Esophagus squamous epithelium (tissue), 5 donors: Measurements from ENCODE around the gene CHD2. TPM values are rescaled to one million over a fixed set of nuclear protein-coding genes. Genes with fewer than 3 reads are reported as not detected.

ENCODE experiments used
- DNase-seq: peaks from one replicate; lab custom pipeline; 2025; lab: John Stamatoyannopoulos, UW
- H3K27ac ChIP-seq, 4 donors: fragments of 200-600 bp; sonication (generic); one replicate each; pipeline ENCODE4 v1.5.1; 2016 to 2019; ENCODE audit warnings: mild to moderate bottlenecking in 1 of 4
- H3K27me3 ChIP-seq, 4 donors: fragments of 200-600 bp; sonication (generic); 1 replicate in 3 of 4; 2 replicates in 1 of 4; pipeline versions ENCODE4 v1.5.1 to v1.6.0; 2017 to 2021; ENCODE audit warnings: antibody characterized with exemption in 1 of 4
- H3K36me3 ChIP-seq, 3 donors: fragments of 200-600 bp; sonication (generic); one replicate each; pipeline ENCODE4 v1.5.1; 2016 to 2019
- H3K4me1 ChIP-seq, 3 donors: fragments of 200-600 bp; sonication (generic); one replicate each; pipeline ENCODE4 v1.5.1; 2017 to 2019
- H3K4me3 ChIP-seq, 4 donors: fragments of 200-600 bp; sonication (generic); 1 replicate in 3 of 4; 2 replicates in 1 of 4; pipeline ENCODE4 v1.5.1; 2016 to 2019; ENCODE audit warnings: mild to moderate bottlenecking in 2 of 4, moderate library complexity in 1 of 4
- H3K9me3 ChIP-seq, 3 donors: fragments of 200-600 bp; sonication (generic); one replicate each; pipeline ENCODE4 v1.5.1; 2016 to 2019
- CTCF ChIP-seq, 6 experiments: fragments of 450-650 bp in 4 of 6; fragments of 200-600 bp in 2 of 6; sonication (generic) in 2 of 6; IDR thresholded peaks; one replicate each; pipeline ENCODE4 v1.5.1; 2016 to 2019; ENCODE audit warnings: antibody characterized with exemption in 6 of 6, mild to moderate bottlenecking in 4 of 6, moderate library complexity in 4 of 6
- POLR2A ChIP-seq, 4 donors: fragments of 450-650 bp; IDR thresholded peaks; one replicate each; pipeline ENCODE4 v1.6.1; 2017; ENCODE audit warnings: antibody characterized with exemption in 4 of 4, mild to moderate bottlenecking in 4 of 4, moderate library complexity in 3 of 4
- WGBS, 2 donors: methylation state at CpG; one replicate each; pipeline ENCODE4 v1.1.5; 2018; 5-methylcytosine and 5-hydroxymethylcytosine counted together
- intact Hi-C: fragments of 100-400 bp; cut with DNase I; formaldehyde crosslinking; loops from one replicate; pipeline ENCODE4 v1.15.0; 2022
- total RNA-seq, 4 donors: library from RNA; depleted of rRNA; stranded (reverse); fragments of >200 nt; gene quantifications; one replicate each; pipeline ENCODE4 v1.1.0, GENCODE V29; 2016
- donor health status: DM: yes; HTN: yes; CAD: no.

CHD2 gene
- total RNA-seq, 4 donors from 2014 or later: 36.1 to 132 (median 74.8) TPM

GRCh38 chr15:92944946-92945521, 44.9 kb downstream of the CHD2 start:
- no peaks in the 10 kb centered on the region for H3K4me1 ChIP-seq
- DNase-seq: no peak
- intact Hi-C loops: no loop called here
- WGBS, 2 donors: 80 to 88% methylated on average over 8 of the region's 8 CpGs
- H3K4me3 ChIP-seq: no peak overlapping the region
- no peak for TF ChIP-seq CTCF (IDR thresholded peaks at IDR 0.05)
- TF ChIP-seq POLR2A (IDR thresholded peaks at IDR 0.05): no peak
- H3K36me3 ChIP-seq: peaks cover 51 to 98% (median 67%) of the 10 kb centered on the region in 3 donors
- peaks cover 0 to 29% (median 19%) of the 10 kb centered on the region in 3 donors for H3K9me3 ChIP-seq
- H3K27ac ChIP-seq: no peak overlapping the region
- no peaks in the 10 kb centered on the region for H3K27me3 ChIP-seq

- intact Hi-C loops: no loop called here
- Histone ChIP-seq H3K4me1 (no peaks in the 10 kb centered on the region), H3K27me3 (no peaks in the 10 kb centered on the region), H3K9me3 (peaks cover 0 to 35% (median 25%) of the 10 kb centered on the region in 3 donors), H3K27ac (no peak overlapping the region), H3K4me3 (no peak overlapping the region), H3K36me3 (peaks cover 55 to 100% (median 77%) of the 10 kb centered on the region in 3 donors)
- DNase-seq: no peak
- WGBS, 2 donors: 96% methylated on average over 5 of the region's 5 CpGs
- TF ChIP-seq POLR2A (IDR thresholded peaks at IDR 0.05) (no peak), CTCF (IDR thresholded peaks at IDR 0.05) (no peak)
These were observed 47.1 kb downstream of the CHD2 start for GRCh38 chr15:92947071-92947730.

GRCh38 chr15:92949604-92950249, 49.6 kb downstream of the CHD2 start:
- Histone ChIP-seq H3K27me3 (no peaks in the 10 kb centered on the region), H3K27ac (no peak overlapping the region), H3K4me1 (no peaks in the 10 kb centered on the region), H3K36me3 (peaks cover 65 to 100% (median 75%) of the 10 kb centered on the region in 3 donors), H3K9me3 (peaks cover 0 to 35% (median 25%) of the 10 kb centered on the region in 3 donors), H3K4me3 (peak overlapping the region in 1 of 4 donors; percentile 6)
- WGBS, 2 donors: 90 to 96% methylated on average over 10 of the region's 10 CpGs
- no peak for TF ChIP-seq POLR2A (IDR thresholded peaks at IDR 0.05)
- TF ChIP-seq CTCF (IDR thresholded peaks at IDR 0.05): no peak
- no peak for DNase-seq
- intact Hi-C loops: no loop called here

- H3K9me3 ChIP-seq: peaks cover 0 to 35% (median 25%) of the 10 kb centered on the region in 3 donors
- intact Hi-C loops: no loop called here
- H3K36me3 ChIP-seq: peaks cover 57 to 100% (median 79%) of the 10 kb centered on the region in 3 donors
- 69 to 88% methylated on average over 2 of the region's 2 CpGs for WGBS, 2 donors
- no peak overlapping the region for H3K27ac ChIP-seq
- H3K27me3 ChIP-seq: no peaks in the 10 kb centered on the region
- DNase-seq: no peak
- no peak overlapping the region for H3K4me3 ChIP-seq
- no peaks in the 10 kb centered on the region for H3K4me1 ChIP-seq
- TF ChIP-seq POLR2A (IDR thresholded peaks at IDR 0.05) (no peak), CTCF (IDR thresholded peaks at IDR 0.05) (no peak)
These were observed 51.8 kb downstream of the CHD2 start for GRCh38 chr15:92951800-92952457.
